GM19468 (cell line): ENCODE results near the gene APOM.

ENCODE experiments used
- ATAC-seq: cut with Tn5 transposase; IDR thresholded peaks from one replicate; pipeline ENCODE4 v1.9.1; 2021; ENCODE audit warnings: mild to moderate bottlenecking, moderate library complexity, moderate number of reproducible peaks; ENCODE audit not compliant: unreplicated experiment; ENCODE audit errors: extremely low read depth

Gene APOM

GRCh38 chr6:31701666-31702404, 46.1 kb downstream of the APOM start:
- ATAC-seq: no peak

GRCh38 chr6:31702405-31702818, 46.7 kb downstream of the APOM start:
- ATAC-seq: no peak

- peak; percentile 42 for ATAC-seq
Measured at GRCh38 chr6:31702819-31703716, 47.4 kb downstream of the APOM start, which contains the start of gene ABHD16A. TSS of gene ABHD16A (minus strand) at chr6:31703324. CDS start at chr6:31703281, 43 bp downstream.

- no peak for ATAC-seq
Measured at GRCh38 chr6:31705931-31706330, 50.2 kb downstream of the APOM start.

GRCh38 chr6:31706599-31706998, 50.9 kb downstream of the APOM start, which contains the start of gene LY6G6F:
TSS of gene LY6G6F (plus strand) at chr6:31706866. CDS start at chr6:31706907, 41 bp downstream.
- no peak for ATAC-seq

GRCh38 chr6:31707701-31708100, 52.0 kb downstream of the APOM start:
- no peak for ATAC-seq
